Stimulated activated CD4-positive, alpha-beta T cell treated with anti-CD3 and anti-CD28 coated beads, TNF-alpha, amount 100 ng/mL, for 4 hours (primary cell): ENCODE measurements around the gene LAMA2.

ENCODE experiments used
- DNase-seq, 3 experiments: peaks; one replicate each; pipeline ENCODE4 v3.0.0-alpha.2; 2020; ENCODE audit warnings: low read depth in 3 of 3

Gene LAMA2

GRCh38 chr6:129515004-129515403 lies 632.1 kb downstream of the LAMA2 start:
- no peak for DNase-seq

- DNase-seq: no peak
Measured at GRCh38 chr6:129516005-129516404, 633.1 kb downstream of the LAMA2 start.

GRCh38 chr6:129516787-129517186 lies 633.8 kb downstream of the LAMA2 start:
- no peak for DNase-seq

- DNase-seq: no peak
Measured at GRCh38 chr6:129517288-129517687, 634.4 kb downstream of the LAMA2 start.

- no peak for DNase-seq
Measured at GRCh38 chr6:129519750-129520149, 636.8 kb downstream of the LAMA2 start.

GRCh38 chr6:129521946-129522345 lies 639.0 kb downstream of the LAMA2 start:
- no peak for DNase-seq

- no peak for DNase-seq
Measured at GRCh38 chr6:129523816-129524215, 640.9 kb downstream of the LAMA2 start.

- no peak for DNase-seq
Measured at GRCh38 chr6:129525055-129525454, 642.1 kb downstream of the LAMA2 start.

- no peak for DNase-seq
Measured at GRCh38 chr6:129534926-129535325, 652.0 kb downstream of the LAMA2 start.

- DNase-seq: no peak
Measured at GRCh38 chr6:129536271-129536670, 653.3 kb downstream of the LAMA2 start.

GRCh38 chr6:129539032-129539431 lies 656.1 kb downstream of the LAMA2 start:
- no peak for DNase-seq

- DNase-seq: no peak
Measured at GRCh38 chr6:129542705-129543104, 659.8 kb downstream of the LAMA2 start.

- DNase-seq: no peak
Measured at GRCh38 chr6:129543981-129544380, 661.0 kb downstream of the LAMA2 start.

GRCh38 chr6:129544892-129545612 lies 662.1 kb downstream of the LAMA2 start:
- no peak for DNase-seq

- DNase-seq: no peak
Measured at GRCh38 chr6:129546702-129547101, 663.8 kb downstream of the LAMA2 start.

- DNase-seq: no peak
Measured at GRCh38 chr6:129551486-129551885, 668.5 kb downstream of the LAMA2 start.

GRCh38 chr6:129552413-129552812 lies 669.5 kb downstream of the LAMA2 start:
- no peak for DNase-seq

- no peak for DNase-seq
Measured at GRCh38 chr6:129555206-129555832, 672.4 kb downstream of the LAMA2 start.

GRCh38 chr6:129558248-129558647 lies 675.3 kb downstream of the LAMA2 start:
- no peak for DNase-seq

GRCh38 chr6:129565366-129565765 lies 682.4 kb downstream of the LAMA2 start:
- DNase-seq: no peak

GRCh38 chr6:129565811-129566210 lies 682.9 kb downstream of the LAMA2 start:
- no peak for DNase-seq
